GM19438 (cell line): ENCODE measurements around the gene CCL5.

Source experiments
- ATAC-seq: cut with Tn5 transposase; IDR thresholded peaks from one replicate; pipeline ENCODE4 v1.9.1; 2021; ENCODE audit warnings: low read depth; ENCODE audit not compliant: unreplicated experiment

CCL5 gene

DNA sequence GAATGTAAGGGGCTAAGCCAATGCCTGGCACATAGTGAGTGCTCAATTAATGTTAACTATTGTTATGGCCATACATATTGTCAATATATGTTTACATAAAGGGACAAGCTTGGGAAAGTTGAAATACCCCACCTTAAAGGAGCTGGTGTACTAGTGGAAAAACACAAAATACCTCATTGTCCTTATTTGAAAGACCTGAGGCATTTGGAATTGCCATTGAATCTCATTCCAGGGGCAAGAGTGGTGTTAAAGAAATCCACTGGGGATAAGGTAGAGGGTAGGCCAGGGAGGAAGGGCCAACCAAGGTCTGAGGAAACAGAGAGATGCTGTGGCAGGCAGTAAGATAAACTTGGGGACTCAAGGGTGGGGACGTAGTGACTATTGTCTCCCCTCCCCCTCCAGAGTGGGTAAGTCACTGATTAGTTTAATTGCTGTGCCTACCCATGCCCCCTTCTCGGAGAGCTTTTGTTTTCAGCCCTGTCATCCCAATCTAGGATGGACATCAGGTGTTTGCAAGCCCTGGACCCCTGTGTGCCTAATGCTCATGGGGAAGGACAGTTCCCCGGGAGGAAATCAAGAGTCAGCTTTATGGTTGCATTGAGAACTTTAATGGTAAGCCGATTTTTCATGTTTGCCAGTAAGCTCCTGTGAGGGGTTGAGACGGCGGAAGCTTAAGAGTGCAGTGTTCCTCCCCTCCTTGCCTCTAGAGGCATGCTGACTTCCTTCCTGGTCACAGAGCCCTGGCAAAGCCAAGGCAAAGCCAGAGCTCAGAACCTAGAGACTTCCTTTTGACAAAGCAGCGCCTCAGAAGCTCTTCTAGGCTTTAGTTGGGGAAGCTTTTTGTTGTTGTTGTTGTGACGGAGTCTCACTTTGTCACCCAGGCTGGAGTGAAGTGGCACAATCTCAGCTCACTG, 9.0 kb downstream of the CCL5 start:
- no peak for ATAC-seq

DNA sequence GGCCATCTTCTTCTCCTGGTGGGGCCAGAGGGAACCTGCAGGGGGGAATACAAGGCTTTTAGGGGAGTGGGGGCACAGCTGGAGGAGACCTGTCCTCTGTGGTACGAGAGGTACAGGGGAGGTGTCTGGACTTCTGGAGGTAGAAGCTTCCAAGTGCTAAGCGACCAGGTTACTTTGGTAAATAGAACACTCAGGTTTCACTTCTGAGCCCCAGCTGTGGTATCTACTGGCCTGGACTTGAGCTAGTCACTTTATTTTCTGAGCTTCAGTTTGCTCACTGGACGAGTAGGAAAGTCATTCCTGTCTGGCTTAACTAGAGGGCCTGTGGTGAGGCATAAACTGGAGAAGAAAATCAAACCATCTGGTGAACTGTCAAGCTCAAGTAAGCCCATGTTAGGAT, 11.4 kb downstream of the CCL5 start, which contains the start of gene HEATR9:
TSS of gene HEATR9 (minus strand) at position 155 of the 400 bp plus-strand sequence. CDS start at position 6, 149 bp downstream.
- ATAC-seq: no peak

DNA sequence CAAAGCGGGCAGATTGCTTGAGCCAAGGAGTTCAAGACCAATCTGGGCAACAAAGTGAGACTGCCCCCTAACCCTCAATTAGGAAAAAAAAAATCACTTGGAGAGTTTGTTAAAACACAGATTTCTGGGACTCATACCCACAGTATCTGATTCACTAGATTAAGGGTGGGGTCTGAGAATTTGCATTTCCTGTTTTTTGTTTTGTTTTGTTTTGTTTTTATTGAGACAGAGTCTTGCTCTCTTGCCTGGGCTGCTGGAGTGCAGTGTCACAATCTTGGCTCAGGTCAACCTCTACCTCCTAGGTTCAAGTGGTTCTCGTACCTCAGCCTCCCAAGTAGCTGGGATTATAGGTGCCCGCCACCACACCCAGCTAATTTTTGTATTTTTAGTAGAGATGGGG, 12.6 kb downstream of the CCL5 start:
- no peak for ATAC-seq

DNA sequence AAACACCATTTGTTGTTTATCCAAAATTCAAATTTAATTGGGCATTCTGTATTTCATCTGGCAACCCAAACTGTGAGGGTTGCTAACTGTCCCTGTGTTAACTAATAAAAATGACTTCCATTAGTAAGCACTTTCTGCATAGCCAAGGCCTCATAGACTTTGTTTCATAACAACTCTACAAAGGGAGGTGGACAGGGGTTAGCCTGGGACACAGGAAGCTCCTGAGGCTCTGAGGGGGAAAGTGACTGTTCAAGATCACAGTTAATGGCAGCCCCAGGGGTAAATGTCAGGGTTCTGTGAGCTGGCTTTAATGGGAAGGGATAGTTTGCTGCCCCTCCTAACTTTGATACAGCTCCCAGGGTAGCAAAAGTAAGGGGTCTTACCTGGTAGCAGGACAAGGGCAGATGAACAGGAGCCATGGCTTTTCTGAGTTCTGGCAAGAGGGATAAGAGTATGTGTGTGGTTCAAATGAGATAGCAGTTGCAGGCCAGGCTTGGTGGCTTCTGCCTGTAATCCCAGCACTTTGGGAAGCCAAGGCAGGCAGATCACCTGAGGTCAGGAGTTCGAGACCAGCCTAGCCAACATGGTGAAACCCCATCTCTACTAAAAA, 13.7 kb downstream of the CCL5 start:
- ATAC-seq: no peak

DNA sequence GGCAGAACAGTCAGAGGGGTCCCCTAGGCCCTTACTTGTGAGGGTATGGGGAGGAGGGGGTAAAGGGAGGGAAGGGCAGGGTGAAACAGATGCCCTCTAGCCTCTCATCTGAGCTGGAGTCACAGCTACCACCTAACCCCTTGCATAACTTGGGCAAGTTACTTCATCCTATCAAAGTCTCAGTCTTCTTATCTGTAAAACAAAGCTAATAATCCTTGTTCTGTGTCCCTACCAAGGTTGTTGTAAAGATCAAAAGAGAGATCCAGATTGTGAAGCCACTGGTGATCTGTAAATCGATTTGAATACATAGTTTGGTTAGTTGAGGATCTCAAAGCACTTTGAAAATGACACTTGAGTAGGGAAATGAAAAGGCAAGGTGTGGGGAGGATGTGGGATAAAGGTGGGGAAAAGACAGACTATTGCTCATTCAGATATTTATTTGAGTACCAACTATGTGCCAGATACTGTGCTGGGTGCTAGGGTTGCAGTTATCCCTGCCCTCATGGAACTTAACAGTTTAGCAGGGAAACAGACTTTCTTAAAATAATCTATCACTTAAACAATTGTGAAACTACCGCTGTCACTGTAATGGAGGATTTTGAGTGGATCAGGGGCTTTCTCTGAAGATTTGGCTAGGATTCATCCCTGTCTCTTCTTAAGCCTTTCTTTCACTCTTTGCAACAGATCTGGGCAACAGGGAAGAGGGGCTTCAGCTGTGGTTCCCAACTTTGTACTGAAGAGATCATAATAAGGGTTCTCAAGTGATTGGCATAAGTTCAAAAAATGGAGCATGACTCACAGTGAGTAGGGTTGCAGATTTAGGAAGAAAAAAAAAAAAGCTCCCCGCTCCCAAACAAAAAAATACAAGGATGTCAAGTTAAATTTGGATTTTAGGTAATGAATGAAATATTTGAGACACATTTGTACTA, 14.5 kb downstream of the CCL5 start:
- no peak for ATAC-seq

DNA sequence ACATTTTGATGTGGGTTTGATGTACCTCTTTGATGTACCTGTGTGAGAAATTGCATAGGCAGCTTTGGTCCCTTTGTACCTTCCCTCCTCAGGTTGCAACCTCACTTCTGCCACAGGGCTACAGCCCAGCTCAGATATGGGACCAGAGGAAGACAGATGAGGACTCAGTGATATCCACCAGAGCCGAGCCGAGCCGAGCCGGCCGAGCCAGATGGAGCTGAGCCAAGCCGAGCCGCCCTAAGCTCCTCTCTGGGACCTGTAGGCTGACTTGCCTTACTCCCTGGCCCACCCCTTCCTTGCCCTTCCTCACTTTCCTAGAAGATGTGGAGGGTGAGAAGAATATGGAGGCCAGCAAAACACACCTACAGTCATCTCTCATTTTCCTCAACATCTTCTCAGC, 15.3 kb downstream of the CCL5 start:
- ATAC-seq: no peak

DNA sequence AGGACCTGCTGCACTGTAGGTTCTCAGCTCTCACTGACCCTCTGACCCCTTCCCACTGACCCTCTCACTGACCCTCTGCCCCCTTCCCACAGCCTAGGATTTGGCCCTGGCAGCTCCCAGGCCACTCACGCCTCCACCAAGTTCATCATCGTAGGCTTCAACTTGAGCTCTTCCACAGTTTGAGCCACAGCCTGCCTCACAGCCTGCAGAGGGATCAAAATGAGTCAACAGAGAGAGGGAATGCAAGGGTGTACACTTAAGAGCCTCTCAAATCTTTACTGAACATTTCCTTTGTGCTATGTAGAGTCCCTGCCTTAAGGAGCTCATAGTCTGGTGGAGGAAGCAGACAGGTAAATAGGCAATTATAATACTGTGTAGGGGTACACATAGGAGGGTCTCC, 23.6 kb downstream of the CCL5 start:
- no peak for ATAC-seq

DNA sequence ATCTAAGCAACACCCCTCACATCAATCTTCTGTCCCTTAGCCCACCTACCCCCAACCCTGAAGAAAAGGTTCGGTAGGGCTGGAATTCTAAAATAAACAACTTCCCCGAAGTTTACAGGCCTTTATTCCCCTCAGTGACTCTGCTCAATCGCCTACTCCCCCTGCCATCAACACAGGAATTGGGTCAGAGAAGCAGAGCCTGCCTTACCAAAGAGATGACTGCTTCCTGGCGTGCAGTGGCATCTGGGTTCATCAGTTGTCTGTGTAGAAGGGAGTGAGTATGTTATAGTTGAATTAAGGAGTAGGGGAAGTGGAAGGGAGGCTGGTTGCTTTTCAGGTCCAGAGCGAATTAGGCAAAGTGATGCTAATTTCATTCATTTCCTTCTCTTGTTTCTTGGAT, 24.2 kb downstream of the CCL5 start:
- no peak for ATAC-seq

DNA sequence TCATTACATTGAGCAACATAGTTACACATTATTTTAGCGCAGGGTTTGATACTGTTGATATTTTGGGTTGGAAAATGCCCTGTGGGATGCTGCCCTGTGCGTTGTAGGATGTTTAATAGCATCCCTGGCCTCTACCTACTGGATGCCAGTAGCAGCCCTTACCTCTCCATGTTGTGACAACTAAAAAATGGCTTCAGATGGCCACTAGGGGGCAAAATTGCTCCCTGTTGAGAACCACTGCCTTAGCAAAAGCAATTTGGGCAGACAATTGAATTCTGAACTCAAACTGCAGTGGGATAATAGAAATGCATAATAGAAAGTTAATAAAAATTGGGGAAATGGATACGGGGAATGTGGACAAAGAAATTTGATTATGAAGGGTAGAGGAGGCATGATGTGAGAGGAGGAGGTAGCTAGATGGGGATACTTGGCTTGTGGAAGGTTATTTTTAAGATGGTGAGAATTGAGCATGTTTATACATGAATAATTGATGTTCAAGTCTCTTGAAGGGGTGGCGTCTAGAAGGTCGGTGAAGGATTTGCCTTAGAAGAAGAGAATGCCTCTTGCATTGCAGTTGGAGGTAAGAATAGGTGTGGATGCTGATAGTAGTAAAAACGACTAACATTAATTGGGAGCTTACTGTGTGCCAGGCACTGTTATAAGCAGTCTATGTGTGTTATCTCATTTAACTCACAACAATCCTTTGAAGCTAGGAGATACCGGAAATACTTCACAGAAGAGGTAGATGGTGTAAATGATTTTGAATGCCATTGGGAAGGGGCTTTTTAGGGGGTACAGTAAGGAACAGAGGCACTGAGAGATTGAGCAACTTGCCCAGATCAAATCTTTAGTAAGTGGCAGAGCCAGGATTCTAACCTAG, 30.5 kb downstream of the CCL5 start:
- ATAC-seq: no peak

DNA sequence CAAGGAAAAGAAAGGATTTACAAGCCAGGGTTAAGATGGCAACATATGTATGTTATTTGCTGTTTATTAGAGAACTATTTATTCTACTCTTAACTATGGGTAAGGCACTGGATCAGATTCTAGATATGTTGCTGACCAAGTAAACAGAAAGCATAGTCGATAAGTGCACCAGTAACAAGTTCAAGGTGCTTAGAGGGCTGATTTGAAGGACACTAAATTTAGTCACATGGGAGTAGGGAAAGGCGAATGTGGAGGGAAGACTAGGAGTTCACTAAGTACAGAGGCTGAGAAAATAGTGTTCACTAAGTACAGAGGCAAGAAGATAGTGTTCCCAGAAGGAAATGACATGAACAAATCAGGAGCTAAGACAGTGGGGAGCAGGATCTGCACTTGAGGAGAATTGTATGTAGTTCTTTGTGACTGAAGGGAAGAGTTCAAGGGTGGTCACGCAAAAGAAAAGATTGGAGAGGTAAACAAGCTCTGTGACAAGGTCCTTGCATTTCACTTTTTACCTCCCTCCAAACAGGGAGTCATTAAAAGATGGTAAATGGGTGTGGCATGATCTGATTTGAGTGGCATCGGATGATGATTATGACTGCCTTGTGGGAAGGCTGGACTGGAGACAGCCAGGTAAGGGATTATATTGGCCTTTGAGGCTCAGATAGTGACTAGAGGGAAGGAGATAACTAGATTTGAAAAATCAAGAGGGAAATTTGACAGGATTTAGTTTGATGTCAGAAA, 32.4 kb downstream of the CCL5 start:
- no peak for ATAC-seq

DNA sequence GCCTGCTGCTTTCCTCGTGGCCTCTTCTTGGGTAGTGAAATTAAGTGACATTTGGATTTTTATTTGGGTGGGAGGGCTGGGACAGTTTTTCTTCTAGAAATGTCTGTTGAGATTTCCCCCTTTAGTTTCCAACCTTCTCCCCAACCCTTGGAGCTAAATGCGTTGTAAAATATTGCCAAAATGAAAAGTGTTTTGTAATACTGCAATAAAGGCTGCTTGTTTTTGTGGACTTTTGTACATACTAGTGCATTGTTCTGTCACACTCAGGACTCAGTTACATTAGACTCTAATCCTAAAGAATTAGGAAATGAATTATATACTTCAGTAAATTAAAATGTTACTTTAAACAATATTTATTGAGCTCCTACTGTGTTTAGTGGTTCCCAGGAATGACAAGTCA, 33.2 kb downstream of the CCL5 start:
- no peak for ATAC-seq

DNA sequence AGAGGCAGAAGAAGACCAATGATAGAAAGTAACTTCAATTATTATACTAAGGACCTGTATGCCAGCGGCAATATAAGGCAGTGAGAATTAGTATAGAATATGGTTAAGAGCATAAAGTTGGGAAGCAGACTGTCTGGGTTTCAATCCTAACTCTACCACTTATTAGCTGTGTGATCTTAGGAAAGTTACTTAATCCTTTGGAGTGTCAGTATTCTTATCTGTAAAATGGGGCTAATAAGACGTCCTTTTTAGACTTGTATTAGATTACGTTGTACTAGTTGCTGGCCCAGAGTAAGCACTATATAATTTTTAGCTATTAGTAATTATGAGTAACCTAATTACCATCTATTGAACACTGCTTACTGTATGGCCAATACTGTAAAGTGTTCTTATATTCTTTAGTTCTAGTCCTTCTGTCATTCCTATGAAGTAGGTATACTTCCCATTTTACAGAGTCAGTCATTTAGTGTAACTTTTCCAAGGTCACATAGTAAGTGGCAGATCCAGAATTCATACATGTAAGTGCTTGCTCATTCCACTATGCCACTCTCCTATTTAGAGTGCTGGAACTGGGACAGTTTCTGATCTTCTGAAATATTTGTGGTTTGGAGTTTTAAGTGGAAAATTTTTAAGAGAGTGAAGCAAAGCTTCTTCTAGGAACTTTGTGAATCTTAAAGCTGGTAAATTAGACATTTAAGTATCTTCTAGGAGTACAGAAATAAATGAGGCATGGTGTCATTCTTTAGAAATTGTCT, 33.9 kb downstream of the CCL5 start:
- ATAC-seq: no peak

DNA sequence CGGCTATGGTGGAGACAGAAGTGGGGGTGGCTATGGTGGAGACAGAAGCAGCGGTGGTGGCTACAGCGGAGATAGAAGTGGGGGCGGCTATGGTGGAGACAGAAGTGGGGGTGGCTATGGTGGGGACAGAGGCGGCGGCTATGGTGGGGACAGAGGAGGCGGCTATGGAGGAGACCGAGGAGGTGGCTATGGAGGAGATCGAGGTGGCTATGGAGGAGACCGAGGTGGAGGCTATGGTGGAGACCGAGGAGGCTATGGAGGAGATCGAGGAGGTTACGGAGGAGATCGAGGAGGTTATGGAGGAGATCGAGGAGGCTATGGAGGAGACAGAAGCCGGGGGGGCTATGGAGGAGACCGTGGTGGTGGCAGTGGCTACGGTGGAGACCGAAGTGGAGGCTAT, 35.6 kb downstream of the CCL5 start:
- ATAC-seq: no peak

DNA sequence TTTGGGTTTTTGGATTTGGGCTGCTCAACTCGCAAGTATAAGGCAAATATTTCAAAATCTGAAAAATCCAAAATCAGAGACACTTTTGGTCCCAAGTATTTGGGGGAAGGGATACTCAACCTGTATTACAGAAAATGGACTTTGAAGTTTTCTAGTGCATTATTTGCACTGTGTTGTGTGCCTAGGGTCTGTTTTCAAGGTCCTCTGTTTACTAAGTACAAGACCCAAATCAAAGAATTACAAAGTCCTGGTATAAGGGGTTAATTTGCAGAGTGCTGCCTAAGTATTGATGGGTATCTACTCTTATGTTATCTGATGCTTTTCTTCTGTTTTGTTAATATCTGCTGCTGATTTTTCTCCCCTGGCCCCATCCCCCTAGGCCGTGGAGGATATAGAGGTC, 36.5 kb downstream of the CCL5 start:
- no peak for ATAC-seq

DNA sequence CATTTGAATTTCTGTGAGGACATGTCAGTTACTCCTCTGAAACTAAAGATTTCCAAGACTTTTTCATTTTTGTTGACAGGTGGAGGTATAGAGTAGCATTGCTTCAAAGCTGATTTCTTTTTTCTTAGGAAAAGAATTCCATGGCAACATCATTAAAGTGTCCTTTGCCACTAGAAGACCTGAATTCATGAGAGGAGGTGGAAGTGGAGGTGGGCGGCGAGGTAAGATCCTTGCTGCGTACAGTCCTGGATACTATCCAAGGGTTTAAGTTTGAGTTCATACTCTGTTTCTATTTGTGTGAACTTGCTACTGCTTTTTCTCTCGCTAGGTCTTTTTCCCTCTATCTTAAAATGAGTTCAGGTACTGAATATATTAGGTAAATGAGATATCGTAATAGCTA, 37.9 kb downstream of the CCL5 start:
- no peak for ATAC-seq

DNA sequence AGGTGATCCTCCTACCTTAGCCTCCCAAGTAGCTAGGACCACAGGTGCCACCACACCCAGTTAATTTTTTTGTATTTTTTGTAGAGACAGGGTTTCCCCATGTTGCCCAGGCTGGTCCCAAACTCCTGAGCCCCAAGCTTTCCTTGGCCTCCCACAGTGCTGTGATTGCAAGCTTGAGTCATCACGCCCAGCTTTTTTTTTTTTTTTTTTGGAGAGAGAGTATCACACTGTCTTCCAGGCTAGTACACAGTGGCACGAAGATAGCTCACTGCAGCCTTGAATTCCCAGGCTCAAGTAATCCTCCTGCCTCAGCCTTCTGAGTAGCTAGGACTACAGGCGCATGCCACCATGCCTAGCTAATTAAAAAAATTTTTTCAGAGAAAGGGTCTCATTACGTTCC, 38.7 kb downstream of the CCL5 start:
- ATAC-seq: no peak

DNA sequence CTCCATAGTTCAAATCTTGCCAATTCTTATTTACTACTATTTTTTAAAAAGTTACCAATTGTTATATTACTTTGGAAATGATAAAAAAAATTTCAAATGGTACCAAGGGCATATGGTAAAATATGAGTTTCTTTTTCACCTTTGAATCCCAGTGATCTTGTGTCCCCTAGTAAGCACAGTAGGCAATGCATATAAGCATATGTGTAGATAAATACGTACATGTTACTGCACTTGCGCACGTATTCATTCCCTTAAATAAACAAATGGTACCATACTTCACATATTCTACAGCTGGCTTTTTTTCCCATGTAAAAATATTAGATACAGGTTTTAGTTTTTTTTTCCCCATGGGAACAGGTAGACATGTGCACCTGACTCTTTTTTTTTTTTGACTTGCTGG, 39.1 kb downstream of the CCL5 start:
- ATAC-seq: no peak

DNA sequence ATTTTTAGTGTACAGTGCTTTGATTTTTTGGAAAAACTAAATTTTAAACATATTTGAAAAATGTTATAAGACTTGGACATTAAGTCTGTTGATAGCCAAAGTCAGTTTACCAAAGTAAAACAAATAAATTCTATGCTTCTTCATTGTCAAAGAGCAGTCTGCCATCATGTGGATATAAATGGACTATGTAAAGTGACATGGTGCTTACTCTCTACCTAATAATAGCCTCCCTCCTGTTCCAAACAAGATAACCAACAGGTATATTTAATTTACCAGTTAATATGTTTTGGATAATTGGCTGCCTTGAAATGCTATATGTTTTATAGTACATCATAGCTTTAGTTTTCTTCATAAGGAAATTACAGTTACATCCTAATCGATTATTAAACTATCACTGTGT, 55.0 kb downstream of the CCL5 start:
- ATAC-seq: no peak
